SU-DHL-6 (cell line): ENCODE data around the gene LAMC3.

ENCODE experiments used
- H2AFZ ChIP-seq: fragments of 200-600 bp; sonication (generic); 2 replicates; pipeline ENCODE4 v1.6.1; 2014; ENCODE audit warnings: low read depth, mild to moderate bottlenecking, moderate library complexity, mixed read lengths, antibody characterized with exemption, low read length; ENCODE audit not compliant: severe bottlenecking
- H3F3A ChIP-seq: fragments of 200-600 bp; shearing (Covaris generic); 2 replicates; pipeline ENCODE4 v1.6.0; 2016; ENCODE audit warnings: antibody characterized with exemption, mild to moderate bottlenecking; ENCODE audit not compliant: insufficient read depth
- H3K27ac ChIP-seq: fragments of 200-600 bp; sonication (generic); 2 replicates; pipeline ENCODE4 v1.5.1; 2016; ENCODE audit warnings: low read depth, mild to moderate bottlenecking, low read length, moderate library complexity, mixed read lengths
- H3K27me3 ChIP-seq: fragments of 200-600 bp; sonication (generic), shearing (Covaris generic); 2 replicates; pipeline ENCODE4 v1.6.0; 2014; ENCODE audit warnings: mild to moderate bottlenecking, low read length
- H3K36me3 ChIP-seq: fragments of 200-600 bp; sonication (generic); 2 replicates; pipeline ENCODE4 v1.6.1; 2014; ENCODE audit warnings: mild to moderate bottlenecking, low read length, mixed read lengths
- H3K4me2 ChIP-seq: fragments of 300-600, 200-600 bp; shearing (Covaris generic), sonication (generic); 2 replicates; pipeline ENCODE4 v1.6.0; 2014; ENCODE audit warnings: low read length, low read depth, mild to moderate bottlenecking; ENCODE audit not compliant: poor library complexity, severe bottlenecking
- H3K4me3 ChIP-seq: fragments of 200-600 bp; sonication (generic); 2 replicates; pipeline ENCODE4 v1.5.1; 2014; ENCODE audit warnings: antibody characterized with exemption, low read length, mild to moderate bottlenecking, mixed read lengths; ENCODE audit not compliant: insufficient read depth, poor library complexity, severe bottlenecking
- H3K79me2 ChIP-seq: fragments of 200-600 bp; sonication (generic); 2 replicates; pipeline ENCODE4 v1.6.1; 2014; ENCODE audit warnings: mild to moderate bottlenecking, low read length, moderate library complexity; ENCODE audit not compliant: insufficient read depth
- H3K9ac ChIP-seq: fragments of 200-600 bp; sonication (generic); 2 replicates; pipeline ENCODE4 v1.7.0; 2014; ENCODE audit warnings: mild to moderate bottlenecking, low read length
- H3K9me2 ChIP-seq: fragments of 200-600 bp; sonication (generic); replicated peaks from 2 replicates; pipeline ENCODE4 v1.6.1; 2014; ENCODE audit warnings: low read length; ENCODE audit not compliant: insufficient read depth
- H3K9me3 ChIP-seq: fragments of 200-600 bp; sonication (generic); 2 replicates; pipeline ENCODE4 v1.6.1; 2014; ENCODE audit warnings: low read length, mixed read lengths; ENCODE audit not compliant: insufficient read depth
- H4K20me1 ChIP-seq: fragments of 200-600 bp; sonication (generic); 2 replicates; pipeline ENCODE4 v1.6.1; 2014; ENCODE audit warnings: low read depth, mild to moderate bottlenecking, antibody characterized with exemption, low read length, moderate library complexity, mixed read lengths
- CTCF ChIP-seq: fragments of 200-600 bp; sonication (generic); IDR thresholded peaks from one replicate; pipeline ENCODE4 v1.5.1; 2017; ENCODE audit warnings: antibody characterized with exemption, mild to moderate bottlenecking, low read length, moderate library complexity; ENCODE audit not compliant: insufficient read depth, poor library complexity, severe bottlenecking
- EZH2phosphoT487 ChIP-seq: fragments of 200-600 bp; sonication (generic), shearing (Covaris generic); conservative IDR thresholded peaks from 2 replicates; pipeline ENCODE4 v1.6.1; 2018; ENCODE audit warnings: mild to moderate bottlenecking, antibody characterized with exemption, low read length, moderate library complexity, mixed read lengths

The LAMC3 gene

GRCh38 chr9:131062969-131063368 is 54.0 kb downstream of the LAMC3 start:
- no peaks in the 10 kb centered on the region for H4K20me1 ChIP-seq
- H3K4me3 ChIP-seq: no peak overlapping the region
- no peak overlapping the region for H2AFZ ChIP-seq
- H3K36me3 ChIP-seq: no peaks in the 10 kb centered on the region
- no peak for TF ChIP-seq EZH2phosphoT487
- no peak for TF ChIP-seq CTCF
- H3K27me3 ChIP-seq: no peaks in the 10 kb centered on the region
- H3K9me3 ChIP-seq: no peaks in the 10 kb centered on the region
- no peak overlapping the region for H3K9ac ChIP-seq
- no peaks in the 10 kb centered on the region for H3K79me2 ChIP-seq
- H3F3A ChIP-seq: no peaks in the 10 kb centered on the region
- no peak overlapping the region for H3K4me2 ChIP-seq
- H3K9me2 ChIP-seq: no peaks in the 10 kb centered on the region
- no peak overlapping the region for H3K27ac ChIP-seq

- no peak overlapping the region for H3K4me2 ChIP-seq
- TF ChIP-seq CTCF: no peak
- TF ChIP-seq EZH2phosphoT487: no peak
- no peaks in the 10 kb centered on the region for H3K79me2 ChIP-seq
- no peaks in the 10 kb centered on the region for H4K20me1 ChIP-seq
- H3K4me3 ChIP-seq: no peak overlapping the region
- H3K27me3 ChIP-seq: no peaks in the 10 kb centered on the region
- H3F3A ChIP-seq: no peaks in the 10 kb centered on the region
- no peaks in the 10 kb centered on the region for H3K9me3 ChIP-seq
- H3K36me3 ChIP-seq: no peaks in the 10 kb centered on the region
- no peak overlapping the region for H2AFZ ChIP-seq
- no peak overlapping the region for H3K9ac ChIP-seq
- H3K27ac ChIP-seq: no peak overlapping the region
- no peaks in the 10 kb centered on the region for H3K9me2 ChIP-seq
These were observed 56.6 kb downstream of the LAMC3 start for GRCh38 chr9:131065599-131065998.

- H3K27me3 ChIP-seq: no peaks in the 10 kb centered on the region
- H3K9ac ChIP-seq: no peak overlapping the region
- no peak overlapping the region for H2AFZ ChIP-seq
- no peak overlapping the region for H3K4me2 ChIP-seq
- H3K79me2 ChIP-seq: no peaks in the 10 kb centered on the region
- no peaks in the 10 kb centered on the region for H3F3A ChIP-seq
- H3K27ac ChIP-seq: no peak overlapping the region
- no peaks in the 10 kb centered on the region for H4K20me1 ChIP-seq
- no peak overlapping the region for H3K4me3 ChIP-seq
- TF ChIP-seq EZH2phosphoT487: no peak
- no peak for TF ChIP-seq CTCF
- no peaks in the 10 kb centered on the region for H3K9me2 ChIP-seq
- no peaks in the 10 kb centered on the region for H3K36me3 ChIP-seq
- H3K9me3 ChIP-seq: no peaks in the 10 kb centered on the region
These were observed 58.7 kb downstream of the LAMC3 start for GRCh38 chr9:131067625-131068024.
